SK-N-SH treated with all-trans-retinoic acid at 6 μM for 48 hours (cell line): ENCODE measurements around the gene MED15.

ENCODE experiments used
- ATAC-seq: fragments of 200-7000 bp; cut with Tn5 transposase; 3 replicates; pipeline ENCODE4 v1.9.1; 2020; ENCODE audit warnings: mild to moderate bottlenecking, moderate library complexity
- ARNTL ChIP-seq: fragments of 450-650 bp; formaldehyde crosslinking; IDR thresholded peaks from 2 replicates; pipeline ENCODE4 v1.5.0; 2020; ENCODE audit warnings: low read depth, mild to moderate bottlenecking, moderate library complexity, borderline replicate concordance
- BACH2 ChIP-seq: fragments of 250-450 bp; sonication (Bioruptor Pico); IDR thresholded peaks from 2 replicates; pipeline ENCODE4 v1.9.0; 2021; ENCODE audit warnings: mild to moderate bottlenecking, borderline replicate concordance
- CREB5 ChIP-seq: fragments of 250-450 bp; sonication (Bioruptor Pico); IDR thresholded peaks from 2 replicates; pipeline ENCODE4 v1.5.1; 2020; ENCODE audit warnings: low read depth, mild to moderate bottlenecking, moderate library complexity
- CSDC2 ChIP-seq: fragments of 250-450 bp; sonication (Bioruptor Pico); IDR thresholded peaks from 2 replicates; pipeline ENCODE4 v1.5.0; 2020; ENCODE audit warnings: mild to moderate bottlenecking, moderate library complexity
- ESRRG ChIP-seq: fragments of 250-450 bp; sonication (Bioruptor Pico); IDR thresholded peaks from 2 replicates; pipeline ENCODE4 v1.6.1; 2021; ENCODE audit warnings: mild to moderate bottlenecking
- ISL1 ChIP-seq: fragments of 250-450 bp; sonication (Bioruptor Pico); IDR thresholded peaks from 2 replicates; pipeline ENCODE4 v2.1.2; 2022; ENCODE audit warnings: mild to moderate bottlenecking, moderate library complexity
- OSR1 ChIP-seq: fragments of 250-450 bp; sonication (Bioruptor Pico); IDR thresholded peaks from 2 replicates; pipeline ENCODE4 v1.8.0; 2022; ENCODE audit warnings: moderate library complexity, mild to moderate bottlenecking, inconsistent platforms
- POU6F1 ChIP-seq: fragments of 250-450 bp; sonication (Bioruptor Pico); IDR thresholded peaks from 2 replicates; pipeline ENCODE4 v1.8.0; 2021; ENCODE audit warnings: low read depth, mild to moderate bottlenecking, moderate library complexity, borderline replicate concordance
- PPARA ChIP-seq: fragments of 250-450 bp; sonication (Bioruptor Pico); IDR thresholded peaks from 2 replicates; pipeline ENCODE4 v1.5.0; 2020; ENCODE audit warnings: mild to moderate bottlenecking, borderline replicate concordance
- RARB ChIP-seq: fragments of 250-450 bp; sonication (Bioruptor Pico); IDR thresholded peaks from 2 replicates; pipeline ENCODE4 v1.8.0; 2021; ENCODE audit warnings: mild to moderate bottlenecking, moderate library complexity
- SNAI2 ChIP-seq: fragments of 250-450 bp; sonication (Bioruptor Pico); IDR thresholded peaks from 2 replicates; pipeline ENCODE4 v1.5.0; 2020; ENCODE audit warnings: mild to moderate bottlenecking, moderate library complexity
- TCF4 ChIP-seq: fragments of 250-450 bp; sonication (Bioruptor Pico); IDR thresholded peaks from 2 replicates; pipeline ENCODE4 v1.8.0; 2021; ENCODE audit warnings: mild to moderate bottlenecking, moderate library complexity, borderline replicate concordance
- TOX ChIP-seq: fragments of 250-450 bp; sonication (Bioruptor Pico); IDR thresholded peaks from 2 replicates; pipeline ENCODE4 v1.8.0; 2021; ENCODE audit warnings: mild to moderate bottlenecking, moderate library complexity, borderline replicate concordance
- ZC3H10 ChIP-seq: fragments of 250-450 bp; sonication (Bioruptor Pico); IDR thresholded peaks from 2 replicates; pipeline ENCODE4 v1.5.1; 2021; ENCODE audit warnings: mild to moderate bottlenecking, moderate library complexity
- ZFP3 ChIP-seq: fragments of 250-450 bp; sonication (Bioruptor Pico); IDR thresholded peaks from 2 replicates; pipeline ENCODE4 v1.5.0; 2020; ENCODE audit warnings: mild to moderate bottlenecking, moderate library complexity
- ZFP30 ChIP-seq: fragments of 450-650 bp; formaldehyde crosslinking; IDR thresholded peaks from 2 replicates; pipeline ENCODE4 v1.5.0; 2022; ENCODE audit warnings: mild to moderate bottlenecking, moderate library complexity
- ZNF565 ChIP-seq: fragments of 450-650 bp; formaldehyde crosslinking; conservative IDR thresholded peaks from 2 replicates; pipeline ENCODE4 v1.5.0; 2020; ENCODE audit warnings: low read depth, mild to moderate bottlenecking, moderate library complexity
- ZNF70 ChIP-seq: fragments of 450-650 bp; formaldehyde crosslinking; IDR thresholded peaks from 2 replicates; pipeline ENCODE4 v1.5.0; 2020; ENCODE audit warnings: mild to moderate bottlenecking, moderate library complexity
- ZNF8 ChIP-seq: fragments of 450-650 bp; formaldehyde crosslinking; IDR thresholded peaks from 2 replicates; pipeline ENCODE4 v1.5.0; 2020; ENCODE audit warnings: mild to moderate bottlenecking, moderate library complexity
- TF ChIP-seq, protein P1 (sequence below): fragments of 250-450 bp; sonication (Bioruptor Pico); IDR thresholded peaks from 2 replicates; pipeline ENCODE4 v1.8.0; 2020; ENCODE audit warnings: mild to moderate bottlenecking, moderate library complexity, borderline replicate concordance
- TF ChIP-seq, protein P2 (sequence below): fragments of 250-450 bp; sonication (Bioruptor Pico); IDR thresholded peaks from 2 replicates; pipeline ENCODE4 v1.5.1; 2021; ENCODE audit warnings: mild to moderate bottlenecking, moderate library complexity
- TF ChIP-seq, protein P3 (sequence below): fragments of 250-450 bp; sonication (Bioruptor Pico); IDR thresholded peaks from 2 replicates; pipeline ENCODE4 v1.5.0; 2020; ENCODE audit warnings: mild to moderate bottlenecking, moderate library complexity

The MED15 gene

GRCh38 chr22:20572132-20572802, 64.9 kb downstream of the MED15 start:
- no peak for ATAC-seq
- no peak for TF ChIP-seq TCF4 (CRISPR knock-in tag)
- no peak for TF ChIP-seq ISL1 (CRISPR knock-in tag)
- TF ChIP-seq ZNF565 (CRISPR knock-in tag) = no peak
- no peak for TF ChIP-seq CSDC2 (CRISPR knock-in tag)
- TF ChIP-seq, protein P1, sequence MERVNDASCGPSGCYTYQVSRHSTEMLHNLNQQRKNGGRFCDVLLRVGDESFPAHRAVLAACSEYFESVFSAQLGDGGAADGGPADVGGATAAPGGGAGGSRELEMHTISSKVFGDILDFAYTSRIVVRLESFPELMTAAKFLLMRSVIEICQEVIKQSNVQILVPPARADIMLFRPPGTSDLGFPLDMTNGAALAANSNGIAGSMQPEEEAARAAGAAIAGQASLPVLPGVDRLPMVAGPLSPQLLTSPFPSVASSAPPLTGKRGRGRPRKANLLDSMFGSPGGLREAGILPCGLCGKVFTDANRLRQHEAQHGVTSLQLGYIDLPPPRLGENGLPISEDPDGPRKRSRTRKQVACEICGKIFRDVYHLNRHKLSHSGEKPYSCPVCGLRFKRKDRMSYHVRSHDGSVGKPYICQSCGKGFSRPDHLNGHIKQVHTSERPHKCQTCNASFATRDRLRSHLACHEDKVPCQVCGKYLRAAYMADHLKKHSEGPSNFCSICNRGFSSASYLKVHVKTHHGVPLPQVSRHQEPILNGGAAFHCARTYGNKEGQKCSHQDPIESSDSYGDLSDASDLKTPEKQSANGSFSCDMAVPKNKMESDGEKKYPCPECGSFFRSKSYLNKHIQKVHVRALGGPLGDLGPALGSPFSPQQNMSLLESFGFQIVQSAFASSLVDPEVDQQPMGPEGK (CRISPR knock-in tag) = no peak
- TF ChIP-seq CREB5 = no peak
- no peak for TF ChIP-seq ZFP3
- no peak for TF ChIP-seq ZC3H10 (CRISPR knock-in tag)
- TF ChIP-seq ESRRG = no peak
- TF ChIP-seq SNAI2 (CRISPR knock-in tag) = no peak
- TF ChIP-seq TOX = no peak
- no peak for TF ChIP-seq ARNTL
- no peak for TF ChIP-seq BACH2 (CRISPR knock-in tag)
- TF ChIP-seq ZNF8 (CRISPR knock-in tag) = no peak
- no peak for TF ChIP-seq ZNF70 (CRISPR knock-in tag)
- no peak for TF ChIP-seq OSR1
- TF ChIP-seq, protein P2, sequence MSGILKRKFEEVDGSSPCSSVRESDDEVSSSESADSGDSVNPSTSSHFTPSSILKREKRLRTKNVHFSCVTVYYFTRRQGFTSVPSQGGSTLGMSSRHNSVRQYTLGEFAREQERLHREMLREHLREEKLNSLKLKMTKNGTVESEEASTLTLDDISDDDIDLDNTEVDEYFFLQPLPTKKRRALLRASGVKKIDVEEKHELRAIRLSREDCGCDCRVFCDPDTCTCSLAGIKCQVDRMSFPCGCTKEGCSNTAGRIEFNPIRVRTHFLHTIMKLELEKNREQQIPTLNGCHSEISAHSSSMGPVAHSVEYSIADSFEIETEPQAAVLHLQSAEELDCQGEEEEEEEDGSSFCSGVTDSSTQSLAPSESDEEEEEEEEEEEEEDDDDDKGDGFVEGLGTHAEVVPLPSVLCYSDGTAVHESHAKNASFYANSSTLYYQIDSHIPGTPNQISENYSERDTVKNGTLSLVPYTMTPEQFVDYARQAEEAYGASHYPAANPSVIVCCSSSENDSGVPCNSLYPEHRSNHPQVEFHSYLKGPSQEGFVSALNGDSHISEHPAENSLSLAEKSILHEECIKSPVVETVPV (CRISPR knock-in tag) = no peak
- no peak for TF ChIP-seq RARB (CRISPR knock-in tag)
- TF ChIP-seq PPARA (CRISPR knock-in tag) = no peak

DNA sequence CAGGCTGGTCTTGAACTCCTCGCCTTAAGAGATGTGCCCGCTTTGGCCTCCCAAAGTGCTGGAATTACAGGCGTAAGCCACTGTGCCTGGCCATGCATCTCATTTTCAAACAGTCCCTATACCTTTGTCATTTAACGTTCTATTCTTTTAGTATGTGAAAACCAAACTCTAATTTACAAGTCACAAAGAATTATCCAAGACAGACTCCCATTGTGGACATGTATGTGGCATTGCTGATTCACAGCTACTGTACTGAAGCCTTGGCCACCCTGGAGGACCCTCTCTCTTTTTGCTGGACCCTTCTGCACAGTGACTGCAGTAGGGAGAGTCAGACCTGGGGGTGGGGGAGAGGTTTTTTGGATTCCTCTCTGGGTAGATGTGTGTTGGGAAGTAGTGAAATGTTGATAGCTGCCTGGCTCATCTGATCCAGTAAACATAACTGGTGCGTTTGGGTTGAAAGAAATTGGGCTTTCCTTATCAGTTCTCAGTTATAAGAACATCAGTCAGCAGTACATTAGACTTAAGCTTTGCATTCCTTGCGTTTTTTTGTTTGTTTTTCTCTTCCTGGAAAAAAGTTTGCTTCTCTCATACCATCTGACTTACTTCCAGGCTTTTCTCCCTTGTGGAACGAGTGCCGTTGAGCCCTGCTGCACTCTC, 65.9 kb downstream of the MED15 start:
- TF ChIP-seq ZC3H10 (CRISPR knock-in tag) (no peak), ZFP30 (CRISPR knock-in tag) (no peak), ZFP3 (no peak), POU6F1 (CRISPR knock-in tag) (no peak), ZNF70 (CRISPR knock-in tag) (no peak), ARNTL (no peak), OSR1 (no peak), ZNF8 (CRISPR knock-in tag) (no peak), PPARA (CRISPR knock-in tag) (no peak), ISL1 (CRISPR knock-in tag) (no peak), ESRRG (no peak)
- TF ChIP-seq, all 23 proteins: peak for 0
- ATAC-seq = no peak

DNA sequence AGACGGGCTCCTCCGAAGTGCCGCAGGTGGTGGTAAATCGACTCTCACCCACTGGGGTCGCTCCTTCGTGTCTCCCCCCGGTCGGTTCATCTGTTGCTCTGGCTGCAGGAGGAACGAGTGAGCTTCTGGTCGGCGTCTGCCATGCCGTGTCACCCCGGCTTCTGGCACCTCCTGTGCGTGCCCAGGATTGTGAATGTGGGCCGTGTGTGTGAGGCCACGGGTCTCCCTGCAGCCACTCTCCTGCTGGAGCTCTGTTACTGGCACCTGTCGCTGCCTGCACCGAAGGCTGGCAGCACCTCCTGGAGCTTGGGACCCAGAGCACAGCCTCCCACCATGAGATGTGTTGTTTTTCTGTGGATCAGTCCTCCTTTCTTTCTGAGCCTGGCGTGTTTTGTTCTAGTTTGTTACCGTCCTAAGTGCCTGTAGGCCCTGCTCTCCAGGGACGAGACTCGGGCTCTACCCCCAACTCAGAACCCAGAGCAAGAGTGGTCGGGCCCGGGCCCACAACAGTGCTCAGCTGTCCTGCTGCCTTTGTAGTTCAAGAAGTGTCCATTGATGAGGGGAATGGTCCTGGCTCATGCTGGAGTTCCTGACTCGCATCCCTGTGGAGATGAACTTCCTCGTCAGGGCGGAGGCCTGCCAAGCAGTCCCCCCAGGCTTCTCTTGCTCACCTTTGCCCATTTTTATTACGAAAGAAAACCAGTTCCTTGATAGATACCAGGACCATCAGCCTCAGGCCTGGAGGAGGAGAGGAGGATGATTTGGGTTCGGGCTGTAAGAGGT, 66.6 kb downstream of the MED15 start:
- no peak for ATAC-seq
- TF ChIP-seq, protein P3, sequence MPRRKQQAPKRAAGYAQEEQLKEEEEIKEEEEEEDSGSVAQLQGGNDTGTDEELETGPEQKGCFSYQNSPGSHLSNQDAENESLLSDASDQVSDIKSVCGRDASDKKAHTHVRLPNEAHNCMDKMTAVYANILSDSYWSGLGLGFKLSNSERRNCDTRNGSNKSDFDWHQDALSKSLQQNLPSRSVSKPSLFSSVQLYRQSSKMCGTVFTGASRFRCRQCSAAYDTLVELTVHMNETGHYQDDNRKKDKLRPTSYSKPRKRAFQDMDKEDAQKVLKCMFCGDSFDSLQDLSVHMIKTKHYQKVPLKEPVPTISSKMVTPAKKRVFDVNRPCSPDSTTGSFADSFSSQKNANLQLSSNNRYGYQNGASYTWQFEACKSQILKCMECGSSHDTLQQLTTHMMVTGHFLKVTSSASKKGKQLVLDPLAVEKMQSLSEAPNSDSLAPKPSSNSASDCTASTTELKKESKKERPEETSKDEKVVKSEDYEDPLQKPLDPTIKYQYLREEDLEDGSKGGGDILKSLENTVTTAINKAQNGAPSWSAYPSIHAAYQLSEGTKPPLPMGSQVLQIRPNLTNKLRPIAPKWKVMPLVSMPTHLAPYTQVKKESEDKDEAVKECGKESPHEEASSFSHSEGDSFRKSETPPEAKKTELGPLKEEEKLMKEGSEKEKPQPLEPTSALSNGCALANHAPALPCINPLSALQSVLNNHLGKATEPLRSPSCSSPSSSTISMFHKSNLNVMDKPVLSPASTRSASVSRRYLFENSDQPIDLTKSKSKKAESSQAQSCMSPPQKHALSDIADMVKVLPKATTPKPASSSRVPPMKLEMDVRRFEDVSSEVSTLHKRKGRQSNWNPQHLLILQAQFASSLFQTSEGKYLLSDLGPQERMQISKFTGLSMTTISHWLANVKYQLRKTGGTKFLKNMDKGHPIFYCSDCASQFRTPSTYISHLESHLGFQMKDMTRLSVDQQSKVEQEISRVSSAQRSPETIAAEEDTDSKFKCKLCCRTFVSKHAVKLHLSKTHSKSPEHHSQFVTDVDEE (CRISPR knock-in tag) = no peak
- TF ChIP-seq ARNTL = no peak
- no peak for TF ChIP-seq ZNF8 (CRISPR knock-in tag)
- no peak for TF ChIP-seq RARB (CRISPR knock-in tag)
- no peak for TF ChIP-seq TOX
- TF ChIP-seq, protein P2 (CRISPR knock-in tag) = no peak
- no peak for TF ChIP-seq ZC3H10 (CRISPR knock-in tag)
- TF ChIP-seq ZNF70 (CRISPR knock-in tag) = no peak
- no peak for TF ChIP-seq ZNF565 (CRISPR knock-in tag)
- TF ChIP-seq POU6F1 (CRISPR knock-in tag) = no peak
- TF ChIP-seq ISL1 (CRISPR knock-in tag) = no peak
- TF ChIP-seq ZFP3 = no peak
- TF ChIP-seq CSDC2 (CRISPR knock-in tag) = no peak
